ENCODE data around the gene MTREX.

MTREX gene

DNA sequence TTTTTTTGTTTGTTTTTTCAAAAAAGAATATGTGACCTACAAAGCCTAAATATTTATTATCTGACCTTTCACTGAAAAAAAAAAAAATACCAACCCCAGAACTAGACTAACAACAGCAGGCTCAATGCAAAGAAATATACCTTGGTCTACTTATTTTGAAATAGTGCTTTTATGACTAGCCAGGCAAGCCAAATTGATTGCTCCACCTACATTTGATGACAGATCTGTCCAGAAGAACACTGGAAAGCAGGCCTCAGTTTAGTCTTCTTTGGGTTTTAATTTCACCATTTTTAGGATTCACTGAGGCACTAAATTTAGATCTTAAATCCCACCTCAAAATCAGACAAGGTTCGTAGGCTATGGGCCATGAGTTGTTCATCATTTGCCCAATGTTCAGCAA lies 129.7 kb downstream of the MTREX start:
- DNase-seq = no peak

DNA sequence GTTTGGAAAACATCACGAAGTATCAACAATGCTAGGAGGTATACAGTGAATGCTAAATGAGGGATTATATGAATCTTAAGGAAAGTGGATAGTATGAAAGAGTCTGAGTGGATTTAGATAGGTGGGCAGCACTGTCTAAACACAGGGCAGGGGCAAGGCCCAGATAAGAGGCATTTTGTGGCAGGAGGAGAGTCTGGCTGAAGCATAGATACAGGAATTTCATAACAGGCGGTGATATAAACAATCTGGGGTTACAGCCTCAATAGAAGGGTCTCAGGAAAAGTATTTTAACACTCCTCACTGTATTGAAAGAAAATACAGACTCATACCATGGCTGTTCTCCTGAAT lies 130.0 kb downstream of the MTREX start:
- DNase-seq = no peak

DNA sequence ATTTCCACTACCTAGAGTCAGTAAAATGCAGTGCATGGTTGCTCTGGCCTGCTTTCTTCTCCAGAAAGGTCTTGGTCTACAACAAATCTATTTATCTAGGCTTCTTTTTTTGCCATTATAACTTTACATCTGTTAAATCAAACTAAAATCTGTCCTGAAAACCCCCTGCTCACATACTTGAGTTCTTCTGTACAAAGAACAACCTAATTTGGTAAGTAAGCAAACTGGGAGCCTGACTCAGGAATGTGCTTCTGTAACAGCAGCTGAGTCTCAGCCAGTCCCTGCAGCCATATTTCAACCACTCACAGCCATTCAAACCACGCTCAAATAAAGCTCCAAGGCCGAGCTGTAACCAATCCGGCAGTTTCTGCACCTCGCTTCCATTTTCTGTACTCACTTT lies 131.2 kb downstream of the MTREX start:
- DNase-seq = no peak

DNA sequence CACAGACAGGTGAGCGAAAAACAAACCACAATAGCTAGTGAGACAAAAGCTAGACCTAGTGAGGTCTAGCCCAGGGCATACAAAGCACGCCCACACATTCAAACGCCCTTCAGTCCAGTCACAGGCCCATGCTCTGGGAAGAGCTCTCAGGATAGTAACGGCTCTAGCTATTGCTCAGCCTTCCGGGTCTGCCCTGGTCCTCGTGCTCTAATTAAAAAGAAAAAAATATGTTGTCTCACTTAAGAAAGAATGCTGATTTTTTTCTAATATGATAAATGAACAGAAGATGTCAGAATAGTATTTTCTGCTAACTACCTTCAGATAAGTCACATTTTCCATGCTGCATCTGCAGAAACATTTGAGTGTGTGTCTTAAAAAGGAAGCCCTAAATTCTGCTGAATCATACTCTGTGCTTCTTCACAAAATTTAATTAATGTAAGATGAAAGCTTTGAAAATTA lies 132.4 kb downstream of the MTREX start:
- DNase-seq = peak; percentile 7 to 12

- DNase-seq = no peak
These were observed 133.4 kb downstream of the MTREX start for GRCh38 chr5:55441107-55441771.

DNA sequence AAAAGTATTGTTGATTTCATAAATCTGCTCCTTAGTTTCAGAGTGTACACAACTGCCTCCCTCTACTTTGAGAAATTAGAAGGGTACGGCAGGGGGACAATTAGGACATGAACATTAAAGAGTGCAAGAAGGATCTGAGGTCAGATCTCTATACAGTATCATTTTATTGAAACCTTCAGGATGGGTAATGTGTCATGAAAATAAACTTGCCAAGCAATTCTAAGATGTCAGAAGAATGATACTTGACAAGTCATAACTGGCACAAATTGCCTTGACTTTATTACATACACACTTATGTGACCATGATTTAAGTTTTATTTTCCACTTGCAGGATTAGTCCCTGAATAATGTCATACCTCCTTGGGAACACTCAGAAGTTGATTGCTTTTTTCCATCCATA lies 134.2 kb downstream of the MTREX start:
- DNase-seq = no peak

DNA sequence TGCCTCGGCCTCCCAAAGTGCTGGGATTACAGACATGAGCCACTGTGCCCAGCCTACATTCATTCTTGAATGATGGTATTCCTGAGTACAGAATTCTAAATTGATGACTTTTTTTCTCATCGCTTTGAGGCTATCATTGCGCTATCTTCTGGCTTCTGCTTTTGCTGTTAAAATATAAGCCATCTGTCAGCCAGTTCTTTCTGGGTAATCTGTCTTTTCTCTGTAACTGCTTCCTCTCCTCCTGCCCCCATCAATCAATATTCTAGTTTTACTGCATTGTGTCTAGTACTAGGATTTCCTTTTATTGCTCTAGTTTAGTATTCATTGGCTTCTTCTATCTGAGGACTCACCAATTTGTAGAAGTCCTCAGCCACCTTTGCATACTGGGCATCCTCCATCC lies 138.0 kb downstream of the MTREX start:
- DNase-seq = no peak

DNA sequence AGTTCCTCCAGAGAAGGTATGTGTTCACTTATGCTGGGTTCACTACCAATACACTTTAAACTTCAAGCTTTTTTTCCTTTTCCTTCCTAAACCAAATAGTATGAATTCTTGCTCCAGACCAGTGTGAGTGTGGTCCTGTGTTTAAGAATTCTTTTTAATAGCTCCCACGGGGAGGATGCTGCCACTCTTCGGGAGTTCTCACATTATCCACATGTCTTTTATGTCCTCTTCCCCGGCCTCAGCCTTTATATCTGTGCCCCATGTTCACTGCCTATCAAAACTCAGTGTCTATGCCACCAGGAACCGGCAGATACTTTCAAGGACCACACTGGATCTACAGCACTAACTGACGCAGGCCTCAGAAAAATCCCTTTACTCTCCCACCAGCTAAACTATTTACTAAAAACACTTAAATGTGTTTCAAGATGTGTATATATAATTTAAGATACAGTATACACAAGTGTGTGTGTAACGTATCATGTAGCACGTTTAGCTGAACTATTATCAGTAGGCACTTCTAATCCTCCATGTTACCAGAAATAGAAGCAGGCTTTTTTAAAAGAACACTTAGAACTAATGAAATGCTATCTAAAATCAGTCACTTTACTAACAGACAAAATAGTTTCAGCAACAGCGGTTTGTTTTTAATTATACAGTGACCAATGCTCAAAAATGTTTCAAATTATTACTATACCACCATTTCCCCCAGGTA lies 139.0 kb downstream of the MTREX start:
- no peak for DNase-seq

- no peak for DNase-seq
These were observed 142.4 kb downstream of the MTREX start for GRCh38 chr5:55450050-55450765.

- DNase-seq = no peak
These were observed 144.2 kb downstream of the MTREX start for GRCh38 chr5:55451976-55452375.

GRCh38 chr5:55453211-55453610 lies 145.4 kb downstream of the MTREX start:
- no peak for DNase-seq

- DNase-seq = no peak
These were observed 146.5 kb downstream of the MTREX start for GRCh38 chr5:55454282-55454681.

DNA sequence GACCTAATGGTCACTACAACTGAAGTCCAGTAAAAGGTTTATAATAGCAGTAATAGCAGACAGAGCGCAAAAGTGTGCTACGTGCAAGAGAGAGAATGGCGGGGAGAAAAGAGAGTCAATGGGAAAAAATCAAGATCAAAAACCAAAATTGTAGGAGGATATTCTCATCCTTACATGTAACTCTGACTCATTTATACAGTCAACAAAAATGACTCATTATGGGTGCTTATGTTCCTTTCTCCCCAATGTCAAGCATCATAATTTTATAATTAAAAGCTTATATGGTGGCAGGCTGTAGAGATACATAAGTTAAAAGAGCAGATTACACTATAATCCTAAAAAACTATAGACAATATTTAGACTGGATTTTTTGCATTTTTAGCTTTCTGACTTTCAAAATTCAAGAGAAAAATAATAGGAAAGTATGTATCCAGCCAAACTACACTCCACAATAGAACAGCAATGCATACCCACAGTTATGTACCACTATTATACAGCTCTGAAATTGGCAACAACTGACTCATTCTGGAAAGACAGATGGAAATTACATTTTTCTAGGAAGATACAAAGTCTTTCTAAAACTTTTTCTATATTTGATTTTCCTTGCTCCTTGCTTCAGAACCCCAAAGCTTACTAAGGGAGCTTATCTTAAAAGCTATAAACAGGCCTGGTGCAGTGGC lies 148.6 kb downstream of the MTREX start:
- no peak for DNase-seq

DNA sequence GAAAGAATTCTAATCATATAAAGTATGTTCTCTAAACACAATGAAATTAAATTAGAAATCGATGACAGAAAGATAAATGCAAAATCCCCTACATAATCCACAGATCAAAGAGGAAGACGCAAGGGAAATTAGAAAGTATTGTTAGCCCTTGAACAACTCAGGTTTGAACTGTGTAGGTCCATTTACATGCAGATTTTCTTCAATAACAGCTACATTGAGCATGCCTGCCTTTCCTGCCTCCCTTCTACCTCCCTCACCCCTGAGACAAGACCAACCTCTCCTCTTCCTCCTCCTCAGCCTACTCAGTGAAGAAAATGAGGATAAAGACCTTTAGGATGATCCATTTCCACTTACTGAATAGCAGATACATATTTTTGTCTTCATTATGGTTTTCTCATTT lies 151.8 kb downstream of the MTREX start:
- DNase-seq = no peak

DNA sequence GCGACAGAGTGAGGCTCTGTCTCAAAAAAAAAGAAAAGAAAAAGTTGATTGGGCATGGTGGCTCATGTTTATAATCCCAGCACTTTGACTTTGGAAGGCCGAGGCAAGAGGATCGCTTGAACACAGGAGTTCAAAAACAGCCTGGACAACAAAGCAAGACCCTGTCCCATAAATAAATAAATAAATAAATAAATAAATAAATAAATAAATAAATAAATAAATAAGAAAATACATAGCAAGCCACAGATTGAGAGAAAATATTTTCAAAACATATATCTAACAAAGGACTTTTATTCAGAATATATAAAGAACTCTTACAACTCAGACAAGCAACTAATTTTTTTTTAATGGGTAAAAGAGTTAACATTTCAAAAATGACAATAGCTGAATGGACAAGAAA lies 155.8 kb downstream of the MTREX start:
- no peak for DNase-seq

- DNase-seq = no peak
These were observed 160.2 kb downstream of the MTREX start for GRCh38 chr5:55467862-55468551.

GRCh38 chr5:55469839-55470238 lies 162.1 kb downstream of the MTREX start:
- DNase-seq = no peak

GRCh38 chr5:55470282-55470681 lies 162.5 kb downstream of the MTREX start:
- DNase-seq = no peak

GRCh38 chr5:55471468-55471867 lies 163.7 kb downstream of the MTREX start:
- DNase-seq = no peak

- DNase-seq = no peak
These were observed 164.9 kb downstream of the MTREX start for GRCh38 chr5:55472642-55473041.

Data from activated CD4-positive, alpha-beta T cell treated with anti-CD3 and anti-CD28 coated beads, Interleukin-2, amount 50 U/mL, for 4 hours (primary cell).